Lung microvascular endothelial cell (primary cell): Measurements from ENCODE around the gene GPR146. TPM values are rescaled to one million over a fixed set of nuclear protein-coding genes. Genes with fewer than 3 reads are reported as not detected.

ENCODE experiments used
- DNase-seq, 2 donors: peaks; one replicate each; pipeline versions ENCODE4 v3.0.0 to v3.0.0-alpha.2; 2010; ENCODE audit warnings: low read depth in 2 of 2
- total RNA-seq: library from RNA; depleted of rRNA; stranded (reverse); fragments of >200 nt; gene quantifications from 2 replicates; pipeline ENCODE4 v1.2.1, GENCODE V29; 2014

GPR146 gene
- total RNA-seq, 1 donor from 2014 or later = 90.3 TPM

DNA sequence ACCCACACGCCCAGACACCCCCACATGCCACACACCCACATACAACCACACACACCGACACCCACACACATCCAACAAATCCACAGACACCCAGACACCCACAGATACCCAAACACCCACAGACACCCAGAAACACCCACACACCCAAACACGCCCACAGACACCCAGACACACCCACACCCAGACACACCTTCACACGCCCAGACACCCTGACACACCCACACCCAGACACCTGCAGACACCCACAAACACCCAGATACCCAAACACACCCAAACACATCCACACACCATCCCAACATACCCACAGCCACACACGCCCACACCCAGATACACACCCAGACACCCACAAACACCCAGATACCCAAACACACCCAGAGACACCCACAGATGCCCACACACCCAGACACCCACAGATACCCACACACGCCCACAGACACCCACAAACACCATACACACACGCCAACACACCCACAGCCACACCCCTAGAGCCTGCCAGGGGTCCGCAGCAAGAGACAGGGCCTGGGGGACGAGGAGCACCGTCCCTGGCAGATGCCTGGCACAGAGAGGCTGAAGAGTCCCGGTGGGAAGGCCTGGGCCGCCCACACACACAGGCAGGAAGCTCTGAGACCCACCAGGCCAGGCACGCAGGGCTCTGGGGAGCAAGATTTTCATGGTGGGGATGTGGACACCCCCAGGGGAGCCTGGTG lies 32.9 kb upstream of the GPR146 start:
- no peak for DNase-seq

- no peak for DNase-seq
These were observed 32.2 kb upstream of the GPR146 start for GRCh38 chr7:1012004-1012715.

GRCh38 chr7:1012716-1013095 lies 31.6 kb upstream of the GPR146 start:
- DNase-seq = no peak

DNA sequence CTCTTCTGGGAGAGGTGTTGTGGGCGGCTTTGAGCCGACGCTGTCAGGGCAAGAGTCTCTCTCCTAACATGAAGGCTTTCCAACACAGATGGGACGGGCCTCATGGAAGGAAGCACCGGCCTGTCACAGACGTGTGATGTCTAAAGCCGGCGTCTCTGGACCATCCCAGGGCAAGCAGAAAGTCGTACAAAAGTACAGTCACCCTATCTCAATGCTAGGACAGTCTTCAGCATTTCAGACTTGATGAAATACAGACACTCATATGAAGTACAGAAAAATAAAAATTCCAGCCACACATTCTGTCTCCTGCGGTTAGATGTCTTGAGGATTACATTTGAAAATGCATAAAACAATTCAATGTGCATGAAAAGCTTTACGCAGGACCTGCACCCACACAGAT lies 30.8 kb upstream of the GPR146 start:
- no peak for DNase-seq

DNA sequence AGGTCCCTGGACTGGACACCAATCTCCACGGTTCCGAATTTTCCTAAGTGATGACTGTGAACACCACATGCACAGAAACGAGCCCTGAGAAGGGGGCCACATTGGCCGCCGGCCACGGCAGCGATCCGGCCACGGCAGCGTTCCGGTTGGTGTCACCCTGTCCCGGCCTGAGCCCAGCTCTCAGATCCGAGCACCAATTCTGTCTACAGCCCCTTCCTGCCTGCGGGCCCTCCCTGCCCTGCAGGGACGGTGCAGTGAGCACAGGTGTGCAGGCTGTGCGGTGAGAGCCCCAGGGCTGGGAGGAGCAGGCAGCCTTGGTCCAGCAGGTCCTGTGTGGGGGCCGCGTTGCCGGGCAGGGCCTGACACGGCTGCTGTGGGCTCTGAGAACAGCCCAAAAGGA lies 29.7 kb upstream of the GPR146 start:
- no peak for DNase-seq

DNA sequence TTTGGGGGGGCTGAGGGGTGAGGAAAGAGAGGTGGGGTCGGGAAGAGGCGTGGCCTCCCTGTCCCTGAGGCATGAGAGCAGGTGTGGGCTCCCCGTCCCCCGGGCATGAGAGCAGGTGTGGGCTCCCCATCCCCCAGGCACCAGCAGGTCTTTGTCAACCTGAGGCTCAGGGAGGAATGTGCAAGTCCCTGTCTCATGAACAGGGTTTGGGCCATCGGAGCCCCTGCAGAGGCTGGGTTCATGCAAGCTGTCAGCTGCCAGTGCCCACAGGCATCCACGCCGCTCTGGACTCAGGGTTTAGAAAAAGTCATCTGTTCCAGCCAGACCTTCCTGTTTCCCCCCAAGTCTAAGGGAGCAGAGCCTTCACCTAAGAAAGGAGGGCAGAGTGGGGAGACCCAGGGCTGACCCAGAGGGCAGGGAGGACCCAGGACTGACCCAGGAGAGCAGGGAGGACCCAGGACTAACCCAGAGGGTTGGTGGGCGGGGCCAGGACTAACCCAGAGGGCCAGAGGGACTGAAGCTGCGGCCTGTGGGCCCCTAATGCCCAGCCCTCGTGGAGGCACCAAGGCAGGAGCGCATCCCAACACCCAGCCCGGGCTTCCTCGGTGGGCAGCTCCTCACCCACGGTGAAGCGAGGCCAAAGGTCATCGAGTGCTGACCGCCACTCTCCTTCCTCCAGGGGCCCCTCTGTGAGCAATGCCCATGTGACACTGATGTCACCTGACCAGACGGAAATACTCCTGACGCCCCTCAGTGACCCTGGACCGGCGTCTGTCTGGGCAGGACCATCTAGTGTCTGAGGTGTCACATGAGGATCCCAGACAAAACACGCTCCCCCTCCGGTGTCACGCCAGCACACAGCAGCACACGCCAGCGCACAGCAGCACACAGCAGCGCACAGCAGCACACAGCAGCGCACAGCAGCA lies 28.9 kb upstream of the GPR146 start:
- DNase-seq = peak; percentile 25 to 65

DNA sequence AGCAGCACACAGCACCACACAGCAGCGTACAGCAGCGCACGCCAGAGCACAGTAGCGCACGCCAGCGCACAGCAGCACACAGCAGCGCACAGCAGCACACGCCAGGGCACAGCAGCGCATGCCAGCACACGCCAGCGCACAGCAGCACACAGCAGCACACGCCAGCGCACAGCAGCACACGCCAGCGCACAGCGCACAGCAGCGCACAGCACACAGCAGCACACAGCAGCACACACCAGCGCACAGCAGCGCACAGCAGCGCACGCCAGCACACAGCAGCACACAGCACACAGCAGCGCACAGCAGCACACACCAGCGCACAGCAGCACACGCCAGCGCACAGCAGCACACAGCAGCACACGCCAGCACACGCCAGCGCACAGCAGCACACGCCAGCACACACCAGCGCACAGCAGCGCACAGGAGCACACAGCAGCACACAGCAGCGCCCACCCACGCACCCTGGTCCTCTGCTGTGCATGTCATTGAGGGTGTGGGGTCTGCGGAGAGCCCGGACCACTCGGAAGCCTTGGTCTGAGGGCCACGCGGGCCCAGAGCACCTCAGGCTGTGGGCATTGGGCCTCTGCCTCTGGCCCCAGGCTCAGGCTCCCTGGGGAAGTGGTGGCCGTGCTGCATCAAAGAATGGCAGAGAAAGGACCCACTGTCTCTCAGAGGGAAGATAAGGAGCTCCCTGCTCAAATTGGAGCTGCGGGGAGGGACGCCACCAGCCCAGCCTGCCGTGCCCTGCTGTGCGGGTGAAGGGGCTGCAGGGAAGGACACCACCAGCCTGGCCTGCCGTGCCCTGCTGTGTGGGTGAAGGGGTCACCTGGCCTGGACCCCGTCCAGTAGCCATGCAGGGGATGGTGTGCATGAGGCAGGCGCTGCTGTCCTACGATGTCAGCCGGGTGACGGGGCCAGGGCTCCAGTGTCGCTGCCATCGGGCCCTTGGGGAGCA lies 27.5 kb upstream of the GPR146 start:
- DNase-seq = no peak

GRCh38 chr7:1017586-1018333 lies 26.6 kb upstream of the GPR146 start:
- no peak for DNase-seq

- DNase-seq = no peak
These were observed 26.0 kb upstream of the GPR146 start for GRCh38 chr7:1018334-1018695.

DNA sequence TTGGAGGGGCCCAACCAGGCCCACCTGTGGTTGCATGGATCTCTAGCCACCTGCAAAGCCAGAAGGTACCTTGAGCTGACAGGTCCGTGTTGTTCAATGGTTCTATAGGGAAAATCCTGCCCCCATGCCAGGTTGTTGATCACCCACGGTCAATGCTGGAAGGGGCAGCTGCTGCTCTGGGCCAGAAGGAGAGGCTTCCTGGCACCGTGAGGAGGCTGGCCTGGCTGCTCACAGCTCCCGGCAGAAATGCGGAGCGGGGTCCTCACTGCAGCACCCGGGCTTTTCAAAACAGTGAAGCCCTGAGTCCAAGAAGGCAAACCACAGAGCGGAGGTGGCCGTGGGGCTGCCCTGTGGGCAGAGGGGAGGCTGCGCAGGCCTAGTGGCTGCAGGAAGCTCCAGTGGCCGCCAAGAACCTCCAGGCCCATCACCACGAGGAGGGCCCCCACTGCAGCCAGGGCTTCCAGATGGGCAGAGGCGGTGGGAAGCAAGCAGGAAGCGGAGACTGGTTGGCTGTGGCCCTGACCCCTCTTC lies 25.0 kb upstream of the GPR146 start:
- no peak for DNase-seq

GRCh38 chr7:1019789-1020610 lies 24.3 kb upstream of the GPR146 start:
- no peak for DNase-seq

DNA sequence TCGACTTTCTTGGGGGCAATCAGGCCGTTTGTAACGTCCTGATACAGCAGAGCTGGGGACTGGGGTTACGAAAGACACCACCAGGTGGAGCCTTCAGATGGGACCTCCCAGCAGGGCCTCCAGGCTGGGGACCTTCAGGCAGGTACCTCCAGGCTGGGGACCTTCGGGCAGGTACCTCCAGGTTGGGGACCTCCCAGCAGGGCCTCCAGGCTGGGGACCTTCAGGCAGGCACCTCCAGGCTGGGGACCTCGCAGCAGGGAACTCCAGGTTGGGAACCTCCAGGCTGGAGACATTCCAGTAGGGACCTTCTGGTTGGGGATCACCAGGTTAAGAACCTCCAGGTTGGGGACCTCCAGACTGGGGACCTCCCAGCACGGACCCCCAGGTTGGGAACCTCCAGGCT lies 23.5 kb upstream of the GPR146 start:
- peak in 1 of 2 donors; percentile 36 for DNase-seq

- DNase-seq = no peak
These were observed 23.0 kb upstream of the GPR146 start for GRCh38 chr7:1021366-1021765.

DNA sequence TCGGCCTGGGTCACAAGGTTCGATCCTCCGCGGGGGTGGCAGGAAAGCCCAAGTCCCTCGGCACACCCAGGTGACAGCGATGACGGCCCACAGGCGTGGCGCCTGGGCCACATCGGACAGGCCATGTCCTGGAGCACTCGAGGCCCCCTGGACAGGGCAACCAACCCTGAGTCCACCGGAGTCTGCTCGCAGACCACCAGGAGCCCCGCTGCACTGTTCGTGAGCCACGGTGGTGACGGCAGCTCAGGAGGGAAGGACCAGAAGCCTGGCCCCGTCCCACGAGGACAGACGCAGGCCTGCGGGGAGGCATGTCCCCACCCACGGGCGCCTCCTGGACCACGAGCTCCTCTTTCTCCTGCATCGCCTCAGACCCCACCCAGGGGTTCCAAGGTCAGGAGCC lies 22.4 kb upstream of the GPR146 start:
- no peak for DNase-seq

GRCh38 chr7:1022356-1022755 lies 22.0 kb upstream of the GPR146 start:
- no peak for DNase-seq

DNA sequence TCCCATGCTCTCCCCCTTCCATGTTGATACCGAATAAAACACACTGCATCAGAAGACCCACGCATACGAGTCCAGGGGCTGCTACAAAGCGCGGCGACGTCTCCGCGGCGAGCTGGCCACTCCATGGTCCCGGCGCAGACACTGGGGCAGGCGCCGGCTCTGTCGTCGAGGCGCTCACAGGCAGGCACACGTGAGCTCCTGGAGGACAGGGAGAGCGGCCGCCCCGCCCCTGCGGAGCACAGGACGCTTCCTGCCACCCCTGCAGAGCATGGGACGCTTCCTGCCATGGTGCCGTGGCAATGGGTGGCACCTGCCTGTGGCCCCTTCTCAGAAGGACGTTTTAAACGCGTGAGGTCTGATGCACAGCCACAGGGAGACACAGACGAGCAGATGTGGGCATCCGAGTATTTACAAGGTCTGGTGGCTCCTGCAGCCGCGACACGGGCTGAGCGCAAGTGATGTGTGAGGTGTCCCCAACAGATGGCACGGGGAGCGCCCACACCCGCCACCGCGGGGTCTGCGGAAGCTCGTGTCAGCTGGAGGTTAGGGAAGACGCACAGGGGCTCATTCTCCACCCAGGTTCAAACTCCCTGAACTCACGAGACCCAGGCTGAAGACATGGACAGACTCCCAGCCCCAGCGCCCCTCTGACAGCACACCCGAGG lies 21.4 kb upstream of the GPR146 start:
- no peak for DNase-seq

GRCh38 chr7:1024331-1024841 lies 20.0 kb upstream of the GPR146 start:
- DNase-seq = no peak
